GM12878 (cell line): ENCODE results near the gene SPPL3. TPM values are rescaled to one million over a fixed set of nuclear protein-coding genes. Genes with fewer than 3 reads are reported as not detected.

Experiments used
- ATAC-seq: fragments of 200-7000 bp; cut with Tn5 transposase; 3 replicates; pipeline ENCODE4 v1.9.1; 2020; ENCODE audit warnings: mild to moderate bottlenecking, moderate library complexity
- BruUV-seq: library from RNA; stranded (reverse); fragments of 400-500 nt; replicated peaks from 2 replicates; lab custom pipeline; 2021; lab: Mats Ljungman, UMichigan
- CTCF ChIA-PET: fragments of 300-600 bp; sonication (Branson Sonifier 250); formaldehyde crosslinking; extraction: SDS; loops from one replicate; lab custom pipeline; 2021; ENCODE audit warnings: inconsistent platforms; lab: Yijun Ruan, JAX
- POLR2A ChIA-PET: fragments of 350-600 bp; formaldehyde crosslinking; extraction: SDS; loops from one replicate; lab custom pipeline; 2021; ENCODE audit warnings: inconsistent platforms; lab: Charles Lee
- RAD21 ChIA-PET: fragments of 300-600 bp; sonication (Branson Sonifier 250); formaldehyde crosslinking; loops from one replicate; lab custom pipeline; 2023; ENCODE audit warnings: antibody characterized with exemption; ENCODE audit not compliant: unreplicated experiment; lab: Charles Lee
- SMC1A ChIA-PET: fragments of 300-600 bp; sonication (Branson Sonifier 250); formaldehyde crosslinking; loops from one replicate; lab custom pipeline; 2023; ENCODE audit not compliant: unreplicated experiment, uncharacterized antibody; lab: Charles Lee
- DNase-seq: peaks from one replicate; pipeline ENCODE4 v3.0.0-alpha.2; 2011; ENCODE audit warnings: low read depth, low spot score
- FAIRE-seq: peaks from 3 replicates; lab custom pipeline; 2011; peaks lifted over from hg19 to GRCh38; lab: Jason Lieb, UNC
- H2AFZ ChIP-seq: 2 replicates; pipeline ENCODE4 v1.6.0; 2011; ENCODE audit warnings: low read depth, low read length, control low read depth; ENCODE audit not compliant: control insufficient read depth
- H3K27ac ChIP-seq: 2 replicates; pipeline ENCODE4 v1.5.1; 2011; ENCODE audit warnings: control low read depth; ENCODE audit not compliant: control insufficient read depth, insufficient read depth
- H3K27me3 ChIP-seq, 2 experiments: replicated peaks in 1 of 2; 2 replicates each; pipeline versions ENCODE4 v1.6.0 to v1.6.1; 2011; ENCODE audit warnings: low read length in 1 of 2; ENCODE audit not compliant: control insufficient read depth in 2 of 2, insufficient read depth in 2 of 2
- H3K36me3 ChIP-seq, 2 experiments: 2 replicates each; pipeline ENCODE4 v1.5.1; 2011; ENCODE audit warnings: low read length in 1 of 2; ENCODE audit not compliant: control insufficient read depth in 2 of 2, insufficient read depth in 2 of 2
- H3K4me1 ChIP-seq: 2 replicates; pipeline ENCODE4 v1.6.1; 2011; ENCODE audit warnings: mild to moderate bottlenecking, low read length, moderate library complexity, mixed read lengths; ENCODE audit not compliant: control insufficient read depth, insufficient read depth
- H3K4me2 ChIP-seq: 2 replicates; pipeline ENCODE4 v1.6.0; 2011; ENCODE audit warnings: control low read depth; ENCODE audit not compliant: control insufficient read depth, insufficient read depth
- H3K4me3 ChIP-seq: fragments of 200-600 bp; sonication (generic); 2 replicates; pipeline ENCODE4 v1.5.1; 2016
- H3K79me2 ChIP-seq: 2 replicates; pipeline ENCODE4 v1.6.0; 2011; ENCODE audit warnings: low read length; ENCODE audit not compliant: control insufficient read depth, insufficient read depth
- H3K9ac ChIP-seq: 2 replicates; pipeline ENCODE4 v1.8.0; 2011; ENCODE audit warnings: low read length, control low read depth, mixed read lengths; ENCODE audit not compliant: control insufficient read depth, insufficient read depth
- H3K9me3 ChIP-seq: replicated peaks from 3 replicates; pipeline ENCODE4 v1.5.1; 2011; ENCODE audit warnings: mild to moderate bottlenecking, low read length; ENCODE audit not compliant: control insufficient read depth, insufficient read depth
- H4K20me1 ChIP-seq: 2 replicates; pipeline ENCODE4 v1.6.0; 2011; ENCODE audit not compliant: control insufficient read depth, insufficient read depth
- ATF3 ChIP-seq: IDR thresholded peaks from 2 replicates; pipeline ENCODE4 v1.6.1; 2011; ENCODE audit warnings: low read depth, mild to moderate bottlenecking, low read length, moderate library complexity, borderline replicate concordance; ENCODE audit errors: extremely low read depth
- BMI1 ChIP-seq: fragments of 450-650 bp; IDR thresholded peaks from 2 replicates; pipeline ENCODE4 v1.6.1; 2016; ENCODE audit warnings: mild to moderate bottlenecking, moderate library complexity, borderline replicate concordance
- ETV6 ChIP-seq, 2 experiments: fragments of 450-650 bp in 1 of 2; IDR thresholded peaks in 1 of 2; conservative IDR thresholded peaks in 1 of 2; 2 replicates each; pipeline ENCODE4 v1.6.1; 2014; ENCODE audit warnings: antibody characterized with exemption in 1 of 2, borderline replicate concordance in 1 of 2, low read depth in 1 of 2, mild to moderate bottlenecking in 1 of 2, moderate library complexity in 1 of 2
- IKZF2 ChIP-seq, 2 experiments: fragments of 450-650 bp; IDR thresholded peaks; 2 replicates each; pipeline ENCODE4 v1.6.1; 2017; ENCODE audit warnings: mild to moderate bottlenecking in 2 of 2, moderate library complexity in 2 of 2
- MYC ChIP-seq: IDR thresholded peaks from 2 replicates; pipeline ENCODE4 v1.6.1; 2011; ENCODE audit warnings: mild to moderate bottlenecking, low read length, moderate library complexity, inconsistent platforms; ENCODE audit not compliant: insufficient read depth, insufficient replicate concordance, insufficient read length, severe bottlenecking
- NFYB ChIP-seq: IDR thresholded peaks from 2 replicates; pipeline ENCODE4 v1.6.1; 2011; ENCODE audit warnings: low read depth, mild to moderate bottlenecking, low read length, improper control_type of control experiment, moderate library complexity; ENCODE audit not compliant: insufficient read depth
- SPI1 ChIP-seq: IDR thresholded peaks from 2 replicates; pipeline ENCODE4 v1.6.1; 2011; ENCODE audit warnings: low read depth, mild to moderate bottlenecking, low read length, moderate library complexity, borderline replicate concordance; ENCODE audit not compliant: insufficient read depth
- SUZ12 ChIP-seq: fragments of 200-600 bp; sonication (generic); IDR thresholded peaks from one replicate; pipeline ENCODE4 v1.6.1; 2018; ENCODE audit warnings: antibody characterized with exemption, mild to moderate bottlenecking; ENCODE audit not compliant: unreplicated experiment
- TCF3 ChIP-seq: IDR thresholded peaks from 2 replicates; pipeline ENCODE4 v1.6.1; 2012; ENCODE audit warnings: low read depth, mild to moderate bottlenecking, low read length, borderline replicate concordance; ENCODE audit not compliant: insufficient read depth
- USF2 ChIP-seq: IDR thresholded peaks from 2 replicates; pipeline ENCODE4 v1.6.1; 2011; ENCODE audit warnings: low read depth, low read length, improper control_type of control experiment, borderline replicate concordance
- ZBED1 ChIP-seq: IDR thresholded peaks from 2 replicates; pipeline ENCODE4 v1.6.1; 2016; ENCODE audit warnings: borderline replicate concordance
- ZBTB11 ChIP-seq: fragments of 450-650 bp; formaldehyde crosslinking; IDR thresholded peaks from 2 replicates; pipeline ENCODE4 v1.5.0; 2022; ENCODE audit warnings: mild to moderate bottlenecking, missing genetic modification characterization
- ZZZ3 ChIP-seq: IDR thresholded peaks from 2 replicates; pipeline ENCODE4 v1.6.1; 2011; ENCODE audit warnings: low read depth; ENCODE audit not compliant: control insufficient read depth, insufficient read length
- WGBS: methylation state at CpG from one replicate; pipeline ENCODE4 v1.1.6; 2016; ENCODE audit warnings: low lambda C conversion rate; ENCODE audit not compliant: insufficient replicate concordance, insufficient coverage; ENCODE audit errors: missing lambda C conversion rate; 5-methylcytosine and 5-hydroxymethylcytosine counted together
- in situ Hi-C: fragments of 300-500 bp; cut with MboI; formaldehyde crosslinking; loops from 9 replicates; pipeline ENCODE4 v1.14.3; 2018; ENCODE audit warnings: mixed read lengths
- intact Hi-C: fragments of 100-400 bp; cut with micrococcal nuclease; formaldehyde crosslinking; loops from one replicate; pipeline ENCODE4 v1.14.2; 2022; ENCODE audit not compliant: unreplicated experiment
- polyA plus RNA-seq, 11 experiments: library from polyadenylated mRNA; depleted of rRNA in 4 of 11; unstranded in 6 of 11; stranded (reverse) in 5 of 11; fragments of >200 nt; fragmentation: Nextera tagmentation in 4 of 11; fragmentation: Illumina TruSeq in 1 of 11; extraction: Ambion mirVana in 4 of 11; extraction: Trizol in 1 of 11; gene quantifications; 1 replicate in 1 of 11; 2 replicates in 10 of 11; pipeline versions ENCODE4 v1.2.1 to v1.2.3, GENCODE V29; 2011 to 2016; ENCODE audit warnings: inconsistent platforms in 2 of 11, missing spikeins in 2 of 11, low read depth in 1 of 11
- total RNA-seq, 4 experiments: library from RNA; depleted of rRNA in 3 of 4; stranded (reverse); fragments of >200 nt in 3 of 4; fragmentation: Illumina TruSeq in 1 of 4; extraction: Trizol in 1 of 4; gene quantifications; 2 replicates each; pipeline versions ENCODE4 v1.2.1 to v1.2.3, GENCODE V29; 2013 to 2021
- TF ChIP-seq, protein P1 (sequence below): fragments of 450-650 bp; IDR thresholded peaks from 2 replicates; pipeline ENCODE4 v1.6.1; 2017; ENCODE audit warnings: mild to moderate bottlenecking, low read depth, inconsistent platforms; ENCODE audit not compliant: poor library complexity, severe bottlenecking

Gene SPPL3
- total and polyA plus RNA-seq, 10 of the 15 experiments (the other 5 are each of a cell fraction or from before 2014, with no cell fraction given): 4.3 to 45.5 (median 11.7) TPM

DNA sequence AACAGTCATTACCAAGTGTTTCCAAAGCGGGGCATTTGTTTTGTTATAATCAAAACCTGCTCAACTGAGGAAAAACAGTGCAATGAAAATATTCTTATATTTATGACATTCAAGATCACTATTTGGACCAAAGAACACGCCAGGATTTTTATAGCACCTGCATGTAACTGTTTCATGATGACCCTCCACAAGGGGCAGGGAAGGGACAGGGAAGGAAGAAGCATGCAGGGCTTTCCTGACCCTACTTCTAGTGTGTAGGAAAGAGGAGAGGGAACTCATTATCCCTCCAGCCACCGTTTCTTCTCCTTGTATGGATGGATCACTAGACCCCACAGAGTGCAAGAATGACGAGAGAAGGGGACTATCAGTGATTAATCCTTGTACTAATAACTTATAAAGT, 49.4 kb downstream of the SPPL3 start (continued):
- TF ChIP-seq SPI1: no peak
- TF ChIP-seq SUZ12: no peak
- TF ChIP-seq ZZZ3: no peak

- in situ Hi-C loops (no loop called here), intact Hi-C loops (loop anchor here (5.0 kb wide), 3 partner anchors 49 to 271 kb away; partner anchors contain the start of genes MLEC, POP5 and SPPL3)
- ATAC-seq (no peak), FAIRE-seq (no peak), DNase-seq (no peak)
- ChIA-PET POLR2A (no interaction called here), RAD21 (interaction anchor here (1.0 to 2.1 kb wide), 8 partner anchors 12 to 118 kb away, joined by 3 to 19 read pairs (median 6); no protein-coding TSS in a partner anchor), CTCF (interaction anchor here (0.7 to 2.7 kb wide), 4 partner anchors 10 to 119 kb away, joined by 3 to 19 read pairs (median 4); no protein-coding TSS in a partner anchor), SMC1A (interaction anchor here (0.7 to 10.4 kb wide), 9 partner anchors 22 to 204 kb away, joined by 3 to 108 read pairs (median 4); no protein-coding TSS in a partner anchor)
- Histone ChIP-seq H3K9ac (no peak overlapping the region), H3K4me2 (peak overlapping the region; percentile 56), H3K79me2 (peaks cover 64% of the 10 kb centered on the region), H4K20me1 (no peaks in the 10 kb centered on the region), H3K9me3 (no peaks in the 10 kb centered on the region; the same call in 2 of the 3 replicates), H2AFZ (no peak overlapping the region), H3K27ac (peak overlapping the region; percentile 41; the same call in 1 of the 2 replicates), H3K36me3 (no peaks in the 10 kb centered on the region; a peak in 1 of 4 replicates), H3K4me3 (no peak overlapping the region), H3K4me1 (peaks cover 64% of the 10 kb centered on the region), H3K27me3 (no peaks in the 10 kb centered on the region)
- no TSS peak for BruUV-seq
- WGBS: 80% methylated on average over 3 of the region's 3 CpGs
- TF ChIP-seq TCF3 (no peak), USF2 (no peak), ATF3 (no peak), BMI1 (no peak), ETV6 (conservative IDR thresholded peaks at IDR 0.05 in 1 of 2, IDR thresholded peaks at IDR 0.05 in 1 of 2; ENCODE audit: borderline replicate concordance in 1 of 2, low read depth in 1 of 2) (no peak), ZBED1 (no peak), NFYB (no peak), MYC (no peak), ZBTB11 (CRISPR knock-in tag) (no peak), IKZF2 (IDR thresholded peaks at IDR 0.05) (no peak)
- TF ChIP-seq, protein P1, sequence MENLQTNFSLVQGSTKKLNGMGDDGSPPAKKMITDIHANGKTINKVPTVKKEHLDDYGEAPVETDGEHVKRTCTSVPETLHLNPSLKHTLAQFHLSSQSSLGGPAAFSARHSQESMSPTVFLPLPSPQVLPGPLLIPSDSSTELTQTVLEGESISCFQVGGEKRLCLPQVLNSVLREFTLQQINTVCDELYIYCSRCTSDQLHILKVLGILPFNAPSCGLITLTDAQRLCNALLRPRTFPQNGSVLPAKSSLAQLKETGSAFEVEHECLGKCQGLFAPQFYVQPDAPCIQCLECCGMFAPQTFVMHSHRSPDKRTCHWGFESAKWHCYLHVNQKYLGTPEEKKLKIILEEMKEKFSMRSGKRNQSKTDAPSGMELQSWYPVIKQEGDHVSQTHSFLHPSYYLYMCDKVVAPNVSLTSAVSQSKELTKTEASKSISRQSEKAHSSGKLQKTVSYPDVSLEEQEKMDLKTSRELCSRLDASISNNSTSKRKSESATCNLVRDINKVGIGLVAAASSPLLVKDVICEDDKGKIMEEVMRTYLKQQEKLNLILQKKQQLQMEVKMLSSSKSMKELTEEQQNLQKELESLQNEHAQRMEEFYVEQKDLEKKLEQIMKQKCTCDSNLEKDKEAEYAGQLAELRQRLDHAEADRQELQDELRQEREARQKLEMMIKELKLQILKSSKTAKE: no peak
Measured at GRCh38 chr12:120853188-120853587, 51.0 kb downstream of the SPPL3 start.
